T-helper 2 cell (primary cell): ENCODE results near the gene MT4.
A peak's percentile ranks its signal among the peaks of the same experiment; 100 is the strongest.

Source experiments
- DNase-seq, 5 experiments: peaks; one replicate each; pipeline versions ENCODE4 v3.0.0 to v3.0.0-alpha.2; 2012 to 2022

Gene MT4

GRCh38 chr16:56605475-56605874, 40.6 kb downstream of the MT4 start:
- DNase-seq = no peak

GRCh38 chr16:56606071-56606475, 41.2 kb downstream of the MT4 start:
- DNase-seq = no peak

- no peak for DNase-seq
Observed at GRCh38 chr16:56606476-56607108, 41.7 kb downstream of the MT4 start.

- peak in 2 of 5 experiments; percentile 30 to 36 for DNase-seq
Observed at GRCh38 chr16:56607109-56607618, 42.3 kb downstream of the MT4 start.

GRCh38 chr16:56607675-56608042, 42.8 kb downstream of the MT4 start:
- no peak for DNase-seq

GRCh38 chr16:56608043-56608875, 43.4 kb downstream of the MT4 start, which contains the start of gene MT2A:
TSS of gene MT2A (plus strand) at chr16:56608584. CDS start at chr16:56608656, 72 bp downstream.
- peak; percentile 62 to 96 (median 79) for DNase-seq

- DNase-seq = no peak
Observed at GRCh38 chr16:56608876-56609462, 44.1 kb downstream of the MT4 start.

- DNase-seq = peak in 4 of 5 experiments; percentile 41 to 90 (median 63)
Observed at GRCh38 chr16:56609463-56609921, 44.6 kb downstream of the MT4 start.

- DNase-seq = peak in 4 of 5 experiments; percentile 57 to 83 (median 69)
Observed at GRCh38 chr16:56610017-56610608, 45.2 kb downstream of the MT4 start.

- DNase-seq = peak in 1 of 5 experiments; percentile 85
Observed at GRCh38 chr16:56610609-56611111, 45.8 kb downstream of the MT4 start.

- no peak for DNase-seq
Observed at GRCh38 chr16:56611281-56611833, 46.5 kb downstream of the MT4 start.

GRCh38 chr16:56613706-56614105, 48.8 kb downstream of the MT4 start:
- DNase-seq = no peak

GRCh38 chr16:56614549-56614991, 49.7 kb downstream of the MT4 start:
- peak in 1 of 5 experiments; percentile 87 for DNase-seq

- DNase-seq = no peak
Observed at GRCh38 chr16:56615353-56615752, 50.5 kb downstream of the MT4 start.

- DNase-seq = no peak
Observed at GRCh38 chr16:56616608-56617211, 51.8 kb downstream of the MT4 start.

- peak in 3 of 5 experiments; percentile 27 to 79 (median 37) for DNase-seq
Observed at GRCh38 chr16:56617212-56618085, 52.6 kb downstream of the MT4 start.

GRCh38 chr16:56618138-56618537, 53.3 kb downstream of the MT4 start:
- DNase-seq = no peak
